ENCODE measurements around the gene TARM1.

TARM1 gene

GRCh38 chr19:54029930-54030490 is 51.2 kb downstream of the TARM1 start:
- DNase-seq: peak; percentile 53

- no peak for DNase-seq
Observed at GRCh38 chr19:54029301-54029700, 51.9 kb downstream of the TARM1 start.

- DNase-seq: no peak
Observed at GRCh38 chr19:54026656-54027055, 54.5 kb downstream of the TARM1 start.

- DNase-seq: no peak
Observed at GRCh38 chr19:54024660-54025059, 56.5 kb downstream of the TARM1 start.

- DNase-seq: peak; percentile 19
Observed at GRCh38 chr19:54023191-54023590, 58.0 kb downstream of the TARM1 start.

- no peak for DNase-seq
Observed at GRCh38 chr19:54021932-54022331, 59.2 kb downstream of the TARM1 start.

- no peak for DNase-seq
Observed at GRCh38 chr19:54021363-54021762, 59.8 kb downstream of the TARM1 start.

All from fibroblast of skin of right quadriceps (primary cell).